Measurements from ENCODE around the gene OR7D2.
A peak's percentile ranks its signal among the peaks of the same experiment; 100 is the strongest.
"Not testable (repeated sequence)": the region's sequence is repeated elsewhere in the genome, so short reads cannot be mapped to it uniquely, and the experiment has no call there.

Gene OR7D2

DNA sequence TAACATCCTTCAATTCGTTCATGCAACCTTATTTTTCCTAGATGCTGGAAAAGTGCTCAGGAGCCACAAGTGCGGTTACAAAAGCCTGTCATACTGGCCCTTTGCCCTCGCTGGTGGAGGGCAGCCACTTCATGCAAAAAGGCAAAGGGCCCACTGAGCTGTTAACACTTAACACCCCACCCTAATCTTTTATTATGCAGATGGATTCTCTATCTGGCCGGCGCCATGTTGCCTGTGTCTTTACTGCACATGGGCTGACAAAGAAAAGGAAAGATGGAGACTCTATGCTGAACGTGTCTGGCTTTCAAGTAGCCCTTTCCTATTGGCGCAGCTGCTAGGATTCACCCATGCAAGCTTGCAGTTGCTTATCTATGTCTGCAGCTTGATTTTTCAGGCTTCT lies 10.8 kb downstream of the OR7D2 start:
- DNase-seq (ENCODE audit: extremely low read depth, low read depth): no peak
- TF ChIP-seq, protein P1, sequence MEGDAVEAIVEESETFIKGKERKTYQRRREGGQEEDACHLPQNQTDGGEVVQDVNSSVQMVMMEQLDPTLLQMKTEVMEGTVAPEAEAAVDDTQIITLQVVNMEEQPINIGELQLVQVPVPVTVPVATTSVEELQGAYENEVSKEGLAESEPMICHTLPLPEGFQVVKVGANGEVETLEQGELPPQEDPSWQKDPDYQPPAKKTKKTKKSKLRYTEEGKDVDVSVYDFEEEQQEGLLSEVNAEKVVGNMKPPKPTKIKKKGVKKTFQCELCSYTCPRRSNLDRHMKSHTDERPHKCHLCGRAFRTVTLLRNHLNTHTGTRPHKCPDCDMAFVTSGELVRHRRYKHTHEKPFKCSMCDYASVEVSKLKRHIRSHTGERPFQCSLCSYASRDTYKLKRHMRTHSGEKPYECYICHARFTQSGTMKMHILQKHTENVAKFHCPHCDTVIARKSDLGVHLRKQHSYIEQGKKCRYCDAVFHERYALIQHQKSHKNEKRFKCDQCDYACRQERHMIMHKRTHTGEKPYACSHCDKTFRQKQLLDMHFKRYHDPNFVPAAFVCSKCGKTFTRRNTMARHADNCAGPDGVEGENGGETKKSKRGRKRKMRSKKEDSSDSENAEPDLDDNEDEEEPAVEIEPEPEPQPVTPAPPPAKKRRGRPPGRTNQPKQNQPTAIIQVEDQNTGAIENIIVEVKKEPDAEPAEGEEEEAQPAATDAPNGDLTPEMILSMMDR (IDR thresholded peaks at IDR 0.05; ENCODE audit: low read depth, low read length): no peak

DNA sequence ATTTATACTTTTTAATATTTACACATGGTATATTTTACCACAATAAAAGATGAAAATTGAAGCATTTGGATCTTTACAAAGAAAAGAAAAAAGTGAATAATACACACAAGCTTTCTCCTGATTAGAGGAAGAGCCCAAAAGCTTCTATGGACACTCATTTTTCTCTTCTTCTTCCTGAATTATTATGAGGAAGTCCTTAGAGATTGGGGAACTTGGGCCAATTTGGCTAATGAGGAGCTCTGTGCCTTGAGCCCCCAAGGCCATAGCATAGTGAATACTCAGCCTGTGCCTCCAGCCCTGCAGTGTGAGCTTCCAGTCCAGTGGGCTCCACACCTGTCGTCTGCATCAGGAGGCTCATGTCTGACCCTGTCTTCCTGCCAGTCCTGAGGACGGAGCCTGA lies 19.3 kb downstream of the OR7D2 start:
- not testable (repeated sequence) for DNase-seq (ENCODE audit: extremely low read depth, low read depth)

DNA sequence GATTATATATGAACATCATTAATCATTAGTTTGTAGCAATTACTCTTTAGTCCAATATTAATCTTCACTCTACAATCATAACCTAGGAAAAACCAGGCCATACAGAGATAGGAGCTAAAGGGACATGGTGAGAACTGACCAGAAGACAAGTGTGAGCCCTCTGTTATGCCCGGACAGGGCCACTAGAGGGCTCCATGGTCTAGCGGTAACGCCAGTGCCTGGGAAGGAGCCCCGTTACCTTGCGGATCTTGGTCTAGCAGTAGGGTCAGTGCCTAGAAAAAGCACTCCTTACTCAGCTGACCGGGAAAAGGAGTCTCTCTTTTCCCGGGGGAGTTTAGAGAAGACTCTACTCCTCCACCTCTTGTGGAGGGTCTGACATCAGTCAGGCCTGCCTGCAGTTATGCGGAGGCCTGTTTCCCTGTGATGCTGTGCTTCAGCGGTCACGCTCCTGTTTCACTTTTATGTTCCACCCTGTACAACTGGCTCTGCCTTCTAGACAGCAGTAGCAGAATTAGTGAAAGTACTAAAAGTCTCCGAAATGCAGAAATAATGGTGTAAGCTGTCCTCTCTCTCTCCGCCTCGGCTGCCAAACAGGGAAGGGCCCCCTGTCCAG lies 26.8 kb downstream of the OR7D2 start:
- TF ChIP-seq, protein P1 (IDR thresholded peaks at IDR 0.05; ENCODE audit: low read depth, low read length): peak; percentile 83
- DNase-seq (ENCODE audit: extremely low read depth, low read depth): peak; percentile 27

DNA sequence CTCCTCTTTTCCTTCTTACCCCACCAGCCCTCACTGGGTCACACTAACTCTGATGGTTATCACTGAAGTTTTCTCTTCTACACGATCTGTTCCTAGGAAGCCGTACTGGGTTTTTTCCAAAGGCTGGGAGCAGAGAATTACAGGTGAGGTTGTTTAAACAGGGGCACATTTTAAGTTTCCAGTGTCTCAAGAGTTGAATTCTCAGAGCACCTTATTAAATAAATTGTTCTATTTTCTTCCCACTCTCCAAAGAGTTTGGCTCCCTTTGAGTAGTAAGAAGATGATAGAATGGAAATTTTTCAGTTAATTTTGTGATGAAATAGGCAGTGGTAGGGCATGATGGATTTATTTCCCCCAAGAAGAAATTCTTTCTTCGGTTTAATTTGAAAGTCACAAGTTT lies 40.7 kb downstream of the OR7D2 start, which contains the start of gene OR7D4:
Gene OR7D4 (minus strand): TSS at position 101 of the 400 bp plus-strand sequence. CDS start 4,752 bp downstream, outside the sequence.
- TF ChIP-seq, protein P1 (IDR thresholded peaks at IDR 0.05; ENCODE audit: low read depth, low read length): no peak
- no peak for DNase-seq (ENCODE audit: extremely low read depth, low read depth)

Measured in AG09319 (cell line).